ENCODE data around the gene TAF7L.
"Not testable (repeated sequence)": the region's sequence is repeated elsewhere in the genome, so short reads cannot be mapped to it uniquely, and the experiment has no call there.

Gene TAF7L

GRCh38 chrX:101290957-101291603, at the start of gene TAF7L:
Gene TAF7L, minus strand, starts transcription at chrX:101291334. Its CDS starts 3,791 bp downstream, at chrX:101287543.
- DNase-seq: no peak

DNA sequence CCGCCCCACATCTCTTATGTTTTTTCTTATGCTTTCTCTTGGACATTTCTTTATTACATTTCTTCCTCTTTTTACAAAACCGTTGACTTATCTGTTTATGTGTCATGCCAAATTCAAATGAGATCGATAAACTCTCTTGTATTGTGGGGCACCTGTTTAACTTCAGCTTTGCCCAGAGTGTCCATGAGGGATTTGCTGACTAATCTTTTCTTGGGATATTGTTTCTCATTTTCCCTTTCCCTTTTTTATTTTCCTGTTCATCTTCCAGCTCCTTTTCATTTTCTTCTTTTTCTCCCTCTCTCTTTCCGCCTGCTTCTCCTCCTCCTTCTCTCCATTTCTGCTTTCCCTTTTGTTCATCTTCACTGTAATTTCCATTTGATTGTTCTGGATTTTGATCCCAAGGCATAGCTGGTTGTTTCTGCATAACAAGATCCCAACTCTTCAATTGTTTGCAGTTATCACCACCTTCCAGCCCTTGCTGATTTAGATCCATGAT, 46.7 kb upstream of the TAF7L start:
- no peak for DNase-seq

DNA sequence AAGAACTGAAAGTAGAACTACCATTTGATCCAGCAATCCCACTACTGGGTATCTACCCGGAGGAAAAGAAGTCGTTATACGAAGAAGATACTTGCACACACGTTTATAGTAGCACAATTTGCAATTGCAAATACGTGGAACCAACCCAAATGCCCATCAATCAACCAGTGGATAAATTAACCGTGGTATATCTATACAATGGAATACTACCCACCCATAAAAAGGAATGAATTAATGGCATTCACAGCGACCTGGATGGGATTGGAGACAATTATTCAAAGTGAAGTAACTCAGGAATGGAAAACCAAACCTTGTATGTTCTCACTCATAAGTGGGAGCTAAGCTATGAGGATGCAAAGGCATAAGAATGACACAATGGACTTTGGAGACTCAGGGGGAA, 43.2 kb upstream of the TAF7L start:
- not testable (repeated sequence) for DNase-seq

DNA sequence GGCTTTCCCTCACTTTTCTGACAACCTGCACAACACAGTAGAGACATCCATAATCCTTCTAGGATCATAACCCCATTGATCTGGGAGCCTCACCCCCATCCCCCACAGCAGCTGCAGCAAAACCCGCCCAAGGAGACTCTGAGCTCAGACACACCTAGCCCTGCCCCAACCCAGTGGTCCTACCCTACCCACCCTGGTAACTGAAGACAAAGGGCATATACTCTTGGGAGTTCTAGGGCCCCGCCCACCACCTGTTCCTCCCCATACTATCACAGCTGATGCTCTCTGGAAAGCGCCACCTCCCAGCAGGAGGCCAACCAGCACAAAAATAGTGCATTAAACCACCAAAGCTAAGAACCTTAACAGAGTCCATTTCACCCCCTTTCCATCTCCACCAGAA, 35.5 kb upstream of the TAF7L start:
- not testable (repeated sequence) for DNase-seq

DNA sequence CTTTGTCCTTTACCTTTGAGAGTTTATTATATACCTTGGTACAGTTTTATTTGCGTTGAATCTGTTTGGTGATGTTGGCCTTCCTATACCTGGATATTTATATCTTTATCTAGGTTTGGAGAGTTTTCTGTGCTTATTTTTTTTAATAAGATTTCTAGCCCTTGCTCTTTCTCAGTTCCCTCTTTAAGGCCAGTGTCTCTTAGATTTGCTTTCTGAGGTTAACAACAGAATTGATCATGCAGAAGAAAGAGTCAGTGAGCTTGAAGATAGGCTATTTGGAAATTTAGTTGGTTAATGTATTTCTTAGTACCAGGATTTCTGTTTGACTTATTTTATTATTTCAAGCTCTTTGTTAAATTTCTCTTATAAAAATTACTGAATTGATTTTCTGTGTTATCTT, 12.7 kb upstream of the TAF7L start:
- no peak for DNase-seq

- DNase-seq: not testable (repeated sequence)
Measured at GRCh38 chrX:101295603-101296002, 4.5 kb upstream of the TAF7L start.

- no peak for DNase-seq
Measured at GRCh38 chrX:101287402-101287801, 3.7 kb downstream of the TAF7L start.

- DNase-seq: no peak
Measured at GRCh38 chrX:101276238-101276637, 14.9 kb downstream of the TAF7L start.

GRCh38 chrX:101274198-101274597, 16.9 kb downstream of the TAF7L start:
- no peak for DNase-seq

GRCh38 chrX:101265869-101266428, 25.2 kb downstream of the TAF7L start:
- DNase-seq: no peak

DNA sequence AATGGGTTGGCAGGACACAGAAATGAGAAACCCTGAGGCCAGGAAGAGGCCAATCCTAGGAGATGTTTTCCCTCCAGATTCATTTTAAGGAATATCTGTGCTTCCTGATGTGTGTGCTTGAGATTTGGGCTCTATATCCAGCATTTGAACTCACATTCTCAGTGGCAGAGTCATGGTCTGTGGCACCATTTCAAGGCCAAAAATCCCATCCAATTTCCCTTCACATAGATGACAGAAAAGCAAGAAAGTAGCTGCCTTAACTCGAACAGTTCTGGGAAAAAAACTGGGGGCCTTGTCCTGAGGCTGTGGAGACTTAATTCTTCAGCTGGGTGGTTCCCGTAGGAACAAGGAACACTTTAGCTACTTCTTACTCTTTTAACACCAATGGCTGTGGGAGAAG, 27.4 kb downstream of the TAF7L start:
- DNase-seq: no peak

GRCh38 chrX:101262590-101262989, 28.5 kb downstream of the TAF7L start:
- no peak for DNase-seq

DNA sequence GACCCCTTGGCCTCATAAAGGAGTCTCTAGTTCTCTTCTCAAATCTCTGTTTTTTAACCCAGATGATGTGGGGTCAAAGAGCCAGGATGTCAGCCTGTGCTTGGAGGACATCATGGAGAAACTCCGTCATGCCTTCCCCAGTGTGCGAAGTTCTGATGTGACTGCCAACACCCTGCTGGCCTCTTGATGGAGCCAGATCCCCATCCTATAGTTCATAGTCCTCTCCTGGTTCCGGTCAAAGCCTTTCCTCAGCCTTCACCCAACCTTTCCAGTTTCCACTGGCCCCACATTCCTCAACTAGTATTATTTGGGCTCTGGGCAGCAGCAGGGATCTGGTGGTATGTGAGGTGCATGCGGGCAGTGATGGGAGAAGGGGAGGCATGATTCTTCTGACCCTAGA, 30.7 kb downstream of the TAF7L start:
- DNase-seq: no peak

DNA sequence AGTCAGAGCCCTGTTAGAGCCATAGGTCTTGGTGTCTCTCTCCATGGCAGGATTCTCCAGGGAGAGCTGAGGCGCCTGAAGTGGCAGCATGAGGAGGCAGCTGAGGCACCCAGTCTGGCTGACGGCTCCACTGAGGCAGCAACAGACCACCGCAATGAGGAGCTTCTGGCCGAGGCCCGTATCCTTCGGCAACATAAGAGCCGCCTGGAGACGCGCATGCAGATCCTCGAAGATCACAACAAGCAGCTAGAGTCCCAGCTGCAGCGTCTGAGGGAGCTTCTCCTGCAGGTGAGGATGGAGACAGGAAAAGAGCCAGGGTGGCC, 32.9 kb downstream of the TAF7L start:
- no peak for DNase-seq

DNA sequence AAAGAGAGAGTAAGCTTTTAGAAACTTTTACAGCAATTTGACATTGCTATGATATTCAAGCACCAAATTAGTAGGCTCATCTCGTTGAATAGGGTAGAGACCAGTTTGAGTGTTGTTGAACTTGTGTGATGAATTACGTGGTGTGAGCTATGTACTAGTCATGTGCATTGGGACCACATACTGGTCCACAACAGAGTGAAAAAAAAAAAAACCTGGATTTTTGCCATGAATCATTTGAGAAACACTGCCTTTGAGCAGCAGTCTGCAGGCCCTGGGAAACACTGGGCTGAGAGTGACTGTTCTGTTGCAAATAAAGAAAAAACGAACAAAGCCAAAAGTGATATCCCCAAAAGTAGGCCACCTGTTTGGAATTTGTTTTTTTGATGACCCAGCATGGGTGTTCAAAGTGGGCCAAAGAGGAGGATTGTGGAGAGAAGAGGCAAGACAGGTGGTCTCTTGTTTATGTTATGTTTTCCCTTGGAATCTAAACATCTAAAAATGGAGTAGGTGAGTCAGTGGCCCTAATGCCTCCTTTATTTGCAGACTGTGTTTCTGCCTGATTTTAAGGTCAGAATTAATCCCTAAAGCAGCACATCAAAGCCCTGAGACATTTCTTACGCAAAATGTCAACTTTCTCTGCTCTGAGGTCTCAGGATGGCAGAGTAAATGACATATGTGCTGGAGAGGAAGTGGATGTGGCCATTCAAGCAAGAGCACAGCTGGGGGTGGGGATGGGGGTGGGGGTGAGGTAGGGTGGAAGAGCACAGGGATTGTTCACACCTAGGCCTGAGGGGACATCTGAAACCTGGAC, 33.5 kb downstream of the TAF7L start:
- no peak for DNase-seq

- DNase-seq: no peak
Measured at GRCh38 chrX:101252634-101253033, 38.5 kb downstream of the TAF7L start.

DNA sequence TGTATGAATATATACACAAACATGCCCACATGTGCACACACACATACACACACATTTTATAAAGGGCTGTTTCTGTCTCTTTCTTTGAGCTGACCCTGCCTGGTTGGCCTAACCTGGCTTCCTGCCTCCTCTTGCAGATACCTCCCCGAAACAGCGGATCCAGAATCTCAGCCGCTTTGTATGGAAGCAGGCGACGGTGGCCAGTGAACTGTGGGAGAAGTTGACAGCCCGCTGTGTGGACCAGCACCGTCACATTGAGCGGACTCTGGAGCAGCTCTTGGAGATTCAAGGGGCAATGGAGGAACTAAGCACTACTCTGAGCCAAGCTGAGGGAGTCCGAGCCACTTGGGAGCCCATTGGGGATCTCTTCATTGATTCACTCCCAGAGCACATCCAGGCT, 49.6 kb downstream of the TAF7L start:
- DNase-seq: no peak

GRCh38 chrX:101237041-101237440, 54.1 kb downstream of the TAF7L start:
- DNase-seq: no peak

DNA sequence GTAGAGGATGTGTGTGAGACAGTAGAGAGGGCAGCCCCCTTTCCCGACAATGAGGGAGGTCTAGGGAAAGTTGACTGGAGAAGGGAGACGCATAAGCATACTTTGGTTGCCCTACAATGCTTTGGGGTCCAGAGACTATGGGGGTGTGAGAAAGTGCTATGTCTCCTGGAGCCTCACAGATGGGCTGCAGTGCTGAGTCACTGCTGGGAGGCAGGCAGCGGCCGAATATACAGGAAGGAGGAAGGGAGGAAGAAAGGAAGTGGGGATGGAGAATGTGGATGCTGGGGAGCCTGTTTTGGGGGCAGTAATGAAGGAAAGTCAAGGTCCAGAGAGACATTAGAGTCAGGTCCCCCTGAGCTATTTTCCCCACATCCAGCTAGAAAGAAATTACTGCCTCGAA, 58.8 kb downstream of the TAF7L start:
- DNase-seq: no peak

DNA sequence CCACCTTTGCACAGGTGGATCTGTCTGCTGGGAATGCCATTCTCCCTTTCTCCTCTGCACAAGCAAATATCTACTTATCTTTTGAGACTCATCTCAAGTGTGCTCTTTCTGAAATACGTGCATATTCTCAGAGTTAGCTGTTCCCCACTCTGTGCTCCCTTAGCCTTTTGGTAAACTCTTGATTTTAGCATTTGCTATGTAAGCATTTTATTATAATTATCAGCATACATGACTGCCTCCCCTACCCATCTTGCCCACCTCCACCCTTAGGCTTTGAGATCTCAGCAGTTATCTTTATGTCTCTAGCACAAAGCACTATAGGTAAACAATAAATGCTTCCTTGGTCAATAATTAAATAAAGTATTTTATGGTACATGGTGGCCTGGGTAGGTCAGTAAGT, 60.1 kb downstream of the TAF7L start:
- no peak for DNase-seq

GRCh38 chrX:101230636-101231035, 60.5 kb downstream of the TAF7L start:
- no peak for DNase-seq

GRCh38 chrX:101229170-101229569, 62.0 kb downstream of the TAF7L start:
- DNase-seq: no peak

DNA sequence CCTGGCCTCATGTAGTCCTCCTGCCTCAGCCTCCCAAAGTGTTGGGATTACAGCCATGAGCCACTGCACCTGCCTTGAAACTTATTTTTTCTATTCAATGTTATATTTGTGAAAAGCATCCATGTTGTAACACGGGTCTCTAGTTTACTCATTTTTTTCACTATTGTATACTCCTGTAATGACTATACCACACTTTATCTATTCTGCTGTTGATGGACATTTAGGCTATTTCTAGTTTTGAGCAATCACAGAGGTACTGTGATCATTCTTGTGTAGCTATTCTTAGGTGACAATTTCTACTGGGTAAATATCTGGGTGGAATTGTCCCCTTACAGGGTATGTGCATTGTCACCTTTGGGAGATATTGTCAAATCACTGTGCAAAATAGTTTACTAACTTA, 67.9 kb downstream of the TAF7L start:
- DNase-seq: no peak

DNA sequence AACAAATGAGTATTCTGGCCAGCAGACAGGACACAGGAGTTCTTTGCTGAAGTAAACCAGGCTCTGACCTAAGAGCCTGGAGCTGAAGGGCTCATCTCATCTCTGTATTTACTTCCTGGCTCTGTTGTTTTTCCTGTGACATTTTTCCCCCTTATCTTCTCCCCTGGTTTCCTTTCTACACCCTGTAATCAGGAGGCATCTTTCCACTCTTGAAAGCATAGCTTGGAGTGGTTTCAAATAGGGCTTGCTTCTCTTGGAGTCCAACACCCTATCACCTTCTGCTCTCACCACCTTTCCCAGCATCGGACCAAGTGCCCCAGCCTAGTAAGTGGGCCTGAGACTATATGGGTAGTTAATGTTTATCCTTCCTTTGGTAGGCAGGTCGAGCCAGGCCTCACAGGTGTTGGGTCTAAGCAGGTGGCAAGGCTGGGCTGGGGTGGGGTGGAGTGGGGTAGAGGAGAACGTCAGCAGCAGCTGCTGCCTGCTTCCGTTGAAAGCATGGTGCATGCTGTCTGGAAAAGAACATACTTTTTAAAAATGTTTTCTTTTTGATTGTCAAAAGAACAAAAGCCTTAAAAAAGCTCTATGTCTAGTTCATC, 70.4 kb downstream of the TAF7L start:
- DNase-seq: no peak
